Activated CD4-positive, alpha-beta T cell treated with anti-CD3 and anti-CD28 coated beads for 48 hours (primary cell): Measurements from ENCODE around the gene TSPAN8.
"Not testable (repeated sequence)": the region's sequence is repeated elsewhere in the genome, so short reads cannot be mapped to it uniquely, and the experiment has no call there.

Experiments used
- DNase-seq: peaks from one replicate; pipeline ENCODE4 v3.0.0-alpha.2; 2020

Gene TSPAN8

GRCh38 chr12:71124835-71125460 is 32.9 kb downstream of the TSPAN8 start:
- no peak for DNase-seq

- not testable (repeated sequence) for DNase-seq
These were observed 44.7 kb downstream of the TSPAN8 start for GRCh38 chr12:71113148-71113547.

GRCh38 chr12:71109834-71110233 is 48.0 kb downstream of the TSPAN8 start:
- no peak for DNase-seq

GRCh38 chr12:71108355-71108754 is 49.4 kb downstream of the TSPAN8 start:
- no peak for DNase-seq

- no peak for DNase-seq
These were observed 49.9 kb downstream of the TSPAN8 start for GRCh38 chr12:71107936-71108335.

GRCh38 chr12:71105956-71106355 is 51.8 kb downstream of the TSPAN8 start:
- no peak for DNase-seq

GRCh38 chr12:71092290-71092689 is 65.5 kb downstream of the TSPAN8 start:
- DNase-seq, result no peak

- no peak for DNase-seq
These were observed 66.8 kb downstream of the TSPAN8 start for GRCh38 chr12:71090971-71091370.

- no peak for DNase-seq
These were observed 72.2 kb downstream of the TSPAN8 start for GRCh38 chr12:71085575-71085974.

- DNase-seq, result no peak
These were observed 82.1 kb downstream of the TSPAN8 start for GRCh38 chr12:71075743-71076142.
